ENCODE results near the gene FER.

Gene FER

DNA sequence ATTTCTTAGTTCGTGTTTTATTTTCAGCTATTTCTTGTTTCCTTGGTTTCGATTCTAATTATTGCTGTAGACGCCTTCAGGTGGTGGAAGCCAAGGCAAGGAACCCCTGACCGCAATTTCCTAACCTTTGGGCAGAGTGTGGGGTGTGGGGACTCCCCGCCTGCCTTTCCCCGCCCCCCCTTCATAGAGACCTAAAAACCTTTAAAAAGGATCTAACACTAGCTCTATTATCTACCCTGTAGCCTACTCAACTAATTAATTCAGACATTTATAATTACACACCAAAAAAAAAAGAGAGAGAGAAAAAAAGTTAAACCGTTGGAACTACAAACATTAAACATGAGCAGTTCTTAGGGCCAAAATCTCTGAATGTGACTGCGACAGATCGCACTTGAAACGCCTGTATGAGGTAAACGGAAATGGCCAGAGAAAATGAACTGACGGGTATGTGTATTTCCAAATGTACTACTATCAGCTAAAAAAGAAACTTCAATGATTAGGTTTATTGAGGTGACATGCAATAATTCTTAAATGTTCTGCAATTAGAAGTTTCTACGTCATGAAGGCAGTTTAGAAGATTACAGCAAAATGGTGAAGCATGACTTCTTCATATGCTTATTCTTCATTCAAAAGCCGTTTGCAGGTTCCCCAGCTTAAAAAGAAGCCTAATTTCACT is 19.0 kb upstream of the FER start:
- peak in 1 of 2 experiments; percentile 15 for DNase-seq (ENCODE audit: low read depth in 1 of 2, low spot score in 1 of 2)
- TF ChIP-seq JUND (IDR thresholded peaks at IDR 0.05; ENCODE audit: low read depth) = no peak
- in situ Hi-C loops (cut with HindIII; ENCODE audit: low pct_unique_long_range_greater_than_20kb, low sequenced_read_pairs) = no loop called here

DNA sequence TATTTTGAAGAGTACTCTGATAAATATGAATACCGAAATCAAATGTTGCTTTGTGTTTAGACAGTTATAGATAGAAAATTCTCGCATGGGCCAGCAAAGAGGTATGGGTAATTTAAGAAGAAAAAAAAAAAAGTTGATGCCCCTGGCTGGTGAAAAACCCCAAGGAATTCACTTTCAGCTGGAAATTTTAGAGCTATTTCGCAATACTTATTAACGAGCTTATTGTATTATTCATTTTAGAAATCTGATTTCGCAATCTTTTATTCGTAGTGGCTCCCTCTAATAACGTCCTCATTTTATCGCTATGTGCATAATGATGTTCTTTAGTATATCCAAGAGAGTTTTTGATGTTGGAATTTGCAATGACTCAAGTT is 18.5 kb upstream of the FER start:
- in situ Hi-C loops (cut with HindIII; ENCODE audit: low pct_unique_long_range_greater_than_20kb, low sequenced_read_pairs) = no loop called here
- TF ChIP-seq JUND (IDR thresholded peaks at IDR 0.05; ENCODE audit: low read depth) = no peak
- DNase-seq (ENCODE audit: low read depth in 1 of 2, low spot score in 1 of 2) = no peak

DNA sequence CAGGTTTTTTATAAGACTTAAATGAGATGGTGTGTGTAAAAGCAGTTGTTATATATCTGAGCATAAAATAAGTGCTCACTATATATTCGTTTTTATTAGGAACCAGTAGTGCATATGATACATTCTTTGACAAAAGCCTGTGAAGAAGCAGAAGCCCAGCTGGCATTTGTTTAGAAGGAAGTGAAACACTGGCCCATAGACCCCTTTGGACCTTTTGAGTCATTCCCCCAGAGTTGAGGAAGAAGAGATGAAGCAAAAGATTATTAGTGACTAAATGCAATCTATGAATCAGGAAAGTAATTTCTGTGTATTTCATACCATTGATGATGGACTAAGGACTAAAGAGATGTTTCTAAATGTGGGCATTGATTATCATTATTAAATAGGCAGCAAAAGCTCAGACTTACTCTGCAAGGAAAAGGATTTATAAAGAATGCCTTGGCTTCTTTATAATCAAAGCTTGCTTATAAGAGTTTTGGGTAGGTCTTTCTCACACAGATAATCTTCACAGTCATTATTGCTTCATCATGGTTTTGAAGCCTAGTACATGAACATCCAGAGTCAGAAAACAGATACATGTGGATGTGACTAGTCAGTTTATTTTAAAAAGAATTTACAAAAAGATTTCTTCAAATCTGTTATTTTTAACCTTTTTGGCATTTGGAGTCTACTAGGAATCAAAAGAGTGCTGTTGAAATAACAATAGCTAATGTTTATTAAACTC is 16.9 kb upstream of the FER start:
- in situ Hi-C loops (cut with HindIII; ENCODE audit: low pct_unique_long_range_greater_than_20kb, low sequenced_read_pairs) = no loop called here
- DNase-seq (ENCODE audit: low read depth in 1 of 2, low spot score in 1 of 2) = no peak
- no peak for TF ChIP-seq JUND (IDR thresholded peaks at IDR 0.05; ENCODE audit: low read depth)

DNA sequence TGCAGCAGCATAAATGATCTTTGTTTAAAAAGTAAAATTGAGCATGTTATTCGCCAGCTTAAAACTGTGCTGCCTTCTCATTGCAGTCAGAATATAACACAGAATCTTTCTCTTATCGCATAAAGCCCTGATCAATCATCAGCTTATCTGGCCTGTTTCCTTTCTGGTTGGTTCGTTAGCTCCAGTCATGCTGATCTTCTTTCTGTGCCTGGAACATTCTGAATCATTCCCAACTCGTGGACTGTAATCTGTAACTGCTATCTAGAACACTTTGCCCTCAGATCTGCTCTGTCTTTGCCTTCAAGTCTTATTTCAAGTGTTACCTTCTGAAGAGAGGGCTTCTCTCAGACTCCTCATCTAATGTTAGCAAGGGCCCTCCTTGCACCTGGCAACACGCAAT is 11.9 kb upstream of the FER start:
- DNase-seq (ENCODE audit: low read depth in 1 of 2, low spot score in 1 of 2) = no peak
- TF ChIP-seq JUND (IDR thresholded peaks at IDR 0.05; ENCODE audit: low read depth) = no peak
- in situ Hi-C loops (cut with HindIII; ENCODE audit: low pct_unique_long_range_greater_than_20kb, low sequenced_read_pairs) = no loop called here

DNA sequence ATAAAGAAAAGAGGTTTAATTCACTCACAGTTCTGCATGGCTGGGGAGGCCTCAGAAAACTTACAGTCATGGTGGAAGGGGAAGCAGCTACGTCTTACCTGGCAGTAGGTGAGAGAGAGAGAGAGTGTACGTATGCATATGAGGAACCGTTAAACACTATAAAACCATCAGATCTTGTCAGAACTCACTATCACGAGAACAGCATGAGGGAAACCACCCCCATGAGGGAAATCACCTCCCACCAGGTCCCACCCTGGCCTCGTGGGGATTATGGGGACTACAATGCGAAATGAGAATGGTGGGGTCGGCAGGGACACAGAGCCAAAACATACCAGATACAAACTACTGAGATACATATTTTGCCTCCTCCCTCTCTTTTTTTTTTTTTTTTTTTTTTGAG is 10.8 kb upstream of the FER start:
- DNase-seq (ENCODE audit: low read depth in 1 of 2, low spot score in 1 of 2) = no peak

DNA sequence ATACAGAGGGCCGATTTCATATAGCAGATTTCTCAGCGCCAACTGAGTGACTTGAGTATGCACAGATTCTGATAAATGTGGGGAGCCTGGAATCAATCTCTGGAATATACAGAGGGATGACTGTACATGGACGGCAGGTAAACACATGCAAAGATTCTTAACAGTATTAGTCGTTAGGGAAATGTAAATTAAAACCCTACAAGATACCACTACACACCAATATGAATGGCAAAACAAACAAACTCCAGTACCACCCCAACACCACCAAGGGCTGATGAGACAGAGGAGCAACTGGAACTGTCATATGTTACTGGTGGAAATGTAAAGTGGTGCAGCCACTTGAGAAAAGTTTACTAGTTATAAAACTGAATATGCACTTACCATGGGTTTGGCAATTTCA is 8.3 kb upstream of the FER start:
- in situ Hi-C loops (cut with HindIII; ENCODE audit: low pct_unique_long_range_greater_than_20kb, low sequenced_read_pairs) = no loop called here
- DNase-seq (ENCODE audit: low read depth in 1 of 2, low spot score in 1 of 2) = no peak

More for the DNA sequence above, 10.8 kb upstream of the FER start:
- no peak for TF ChIP-seq JUND (IDR thresholded peaks at IDR 0.05; ENCODE audit: low read depth)
- in situ Hi-C loops (cut with HindIII; ENCODE audit: low pct_unique_long_range_greater_than_20kb, low sequenced_read_pairs) = no loop called here

DNA sequence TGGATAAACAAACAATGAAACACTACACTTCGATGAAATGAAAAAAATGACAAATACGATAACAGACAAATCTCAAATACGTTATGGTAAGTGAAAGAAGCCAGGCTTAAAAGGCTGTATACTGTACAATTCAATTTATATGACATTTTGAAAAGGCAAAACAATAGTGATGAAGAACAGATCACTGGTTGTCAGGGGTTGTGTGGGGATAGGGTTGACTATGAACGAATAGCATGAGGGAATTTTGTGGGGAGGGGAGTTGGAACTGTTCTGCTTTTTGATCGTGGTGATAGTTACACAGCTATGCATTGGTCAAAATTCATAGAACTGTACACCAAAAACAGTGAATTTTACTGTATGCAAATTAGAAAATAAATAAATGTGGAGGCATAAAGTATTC is 7.8 kb upstream of the FER start:
- in situ Hi-C loops (cut with HindIII; ENCODE audit: low pct_unique_long_range_greater_than_20kb, low sequenced_read_pairs) = no loop called here
- DNase-seq (ENCODE audit: low read depth in 1 of 2, low spot score in 1 of 2) = no peak
- TF ChIP-seq JUND (IDR thresholded peaks at IDR 0.05; ENCODE audit: low read depth) = no peak

More for the DNA sequence above, 8.3 kb upstream of the FER start:
- no peak for TF ChIP-seq JUND (IDR thresholded peaks at IDR 0.05; ENCODE audit: low read depth)

DNA sequence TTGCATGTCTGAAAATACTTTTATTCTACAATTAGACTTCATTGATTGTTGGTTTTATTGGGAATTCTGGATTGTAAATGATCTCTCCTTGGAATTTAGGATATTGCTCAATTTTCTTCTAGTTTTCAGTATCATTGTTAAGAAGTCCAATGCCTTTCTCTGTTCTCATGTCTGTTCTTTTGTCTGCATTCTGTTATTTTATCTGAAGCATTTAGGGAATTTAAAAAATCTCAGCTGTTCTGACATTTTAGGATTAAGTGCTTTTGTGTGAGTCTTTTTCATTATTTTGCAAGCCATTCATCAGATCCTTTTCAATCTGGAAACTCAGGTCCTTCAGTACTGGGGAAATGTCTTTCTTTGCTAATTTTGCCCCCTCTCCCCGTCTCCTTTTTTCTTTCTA is 4.4 kb upstream of the FER start:
- TF ChIP-seq JUND (IDR thresholded peaks at IDR 0.05; ENCODE audit: low read depth) = no peak
- in situ Hi-C loops (cut with HindIII; ENCODE audit: low pct_unique_long_range_greater_than_20kb, low sequenced_read_pairs) = no loop called here
- DNase-seq (ENCODE audit: low read depth in 1 of 2, low spot score in 1 of 2) = no peak

DNA sequence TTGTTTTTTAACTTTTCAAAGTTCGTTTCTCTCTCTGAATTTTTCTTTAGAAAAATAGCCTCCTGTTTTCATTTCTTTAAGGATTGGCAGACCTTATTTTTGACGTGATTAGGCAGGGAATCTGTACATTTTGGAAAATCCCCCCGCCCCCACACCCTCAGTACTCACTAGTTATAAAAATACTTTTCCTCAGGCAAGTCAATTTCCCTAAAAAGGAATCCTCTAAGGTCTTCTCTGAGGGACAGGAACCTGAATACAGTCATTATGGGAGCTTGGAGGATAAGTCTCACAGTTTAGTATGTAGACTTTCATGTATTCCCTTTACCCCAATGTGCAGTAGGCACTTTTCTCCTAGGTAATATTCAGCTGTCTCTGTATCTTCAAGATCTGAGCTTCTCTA is 3.9 kb upstream of the FER start:
- in situ Hi-C loops (cut with HindIII; ENCODE audit: low pct_unique_long_range_greater_than_20kb, low sequenced_read_pairs) = no loop called here
- no peak for DNase-seq (ENCODE audit: low read depth in 1 of 2, low spot score in 1 of 2)
- TF ChIP-seq JUND (IDR thresholded peaks at IDR 0.05; ENCODE audit: low read depth) = no peak

DNA sequence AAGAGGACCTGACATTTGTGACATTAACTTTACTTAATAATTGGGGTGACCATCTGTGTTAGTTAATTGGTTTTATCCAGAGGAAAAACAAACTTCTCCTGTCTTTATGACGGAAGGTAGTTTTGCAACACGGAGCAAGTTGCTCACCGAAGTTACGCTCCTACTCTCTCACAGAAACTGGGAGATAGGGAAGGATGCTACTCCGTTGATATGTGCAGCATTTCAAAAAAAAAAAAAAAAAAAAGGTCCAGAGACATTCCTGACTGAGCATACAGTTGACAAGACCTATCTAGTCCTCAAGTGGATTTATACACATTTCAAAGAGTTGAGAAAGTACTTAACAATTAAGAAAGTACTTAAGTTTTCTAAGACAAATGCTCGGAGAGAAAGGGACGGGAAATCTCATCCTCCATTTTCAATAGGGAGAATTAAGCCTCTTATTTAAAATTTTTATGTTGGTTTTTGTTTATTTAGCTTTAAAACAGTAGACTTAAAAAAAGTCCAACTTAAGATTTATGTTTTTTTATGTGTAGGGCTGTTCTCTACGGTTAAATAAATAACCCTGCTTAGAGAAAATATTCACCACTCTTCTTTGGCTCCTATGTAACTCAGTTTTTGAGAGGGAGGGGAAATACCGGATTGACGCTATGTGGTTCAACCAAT is 455 bp upstream of the FER start:
- TF ChIP-seq JUND (IDR thresholded peaks at IDR 0.05; ENCODE audit: low read depth) = no peak
- no peak for DNase-seq (ENCODE audit: low read depth in 1 of 2, low spot score in 1 of 2)
- in situ Hi-C loops (cut with HindIII; ENCODE audit: low pct_unique_long_range_greater_than_20kb, low sequenced_read_pairs) = no loop called here

DNA sequence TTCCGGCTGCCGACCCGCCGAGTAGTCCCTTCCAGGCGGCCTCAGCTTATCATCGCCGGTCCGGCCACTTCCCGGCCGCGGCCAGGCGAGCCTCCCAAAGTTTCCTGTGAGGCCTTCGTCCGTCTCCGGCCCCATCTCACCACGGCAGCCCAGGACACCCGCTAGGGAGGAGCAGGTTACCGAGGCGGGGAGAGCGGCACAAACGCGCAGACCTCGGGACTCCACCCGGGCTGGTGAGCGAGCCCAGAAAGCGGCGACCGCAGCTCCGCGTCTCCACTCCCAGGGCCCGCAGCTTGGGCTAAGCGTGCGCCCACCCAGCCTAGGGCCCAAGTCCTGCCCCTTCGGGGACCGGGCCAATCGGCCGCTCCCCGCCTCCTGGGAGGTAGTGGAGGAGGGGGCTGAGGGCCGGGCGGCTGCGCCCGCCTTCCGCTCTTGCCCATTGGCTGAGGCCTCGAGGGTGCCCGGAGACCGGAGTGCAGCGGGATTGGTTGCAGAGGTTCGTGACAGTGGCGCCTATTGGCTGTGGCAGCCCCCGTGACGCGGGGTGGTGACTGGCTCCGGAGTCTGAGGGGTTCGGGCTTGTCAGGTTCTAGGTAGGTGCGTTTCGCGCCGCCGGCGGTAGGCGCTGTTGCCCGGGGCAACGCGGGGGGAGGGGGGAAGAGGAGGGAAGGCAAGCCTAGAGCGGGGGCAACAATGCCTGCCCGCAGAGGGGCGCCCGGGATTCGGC is 867 bp downstream of the FER start:
- no peak for TF ChIP-seq JUND (IDR thresholded peaks at IDR 0.05; ENCODE audit: low read depth)
- in situ Hi-C loops (cut with HindIII; ENCODE audit: low pct_unique_long_range_greater_than_20kb, low sequenced_read_pairs) = no loop called here
- peak; percentile 91 to 99 for DNase-seq (ENCODE audit: low read depth in 1 of 2, low spot score in 1 of 2)

DNA sequence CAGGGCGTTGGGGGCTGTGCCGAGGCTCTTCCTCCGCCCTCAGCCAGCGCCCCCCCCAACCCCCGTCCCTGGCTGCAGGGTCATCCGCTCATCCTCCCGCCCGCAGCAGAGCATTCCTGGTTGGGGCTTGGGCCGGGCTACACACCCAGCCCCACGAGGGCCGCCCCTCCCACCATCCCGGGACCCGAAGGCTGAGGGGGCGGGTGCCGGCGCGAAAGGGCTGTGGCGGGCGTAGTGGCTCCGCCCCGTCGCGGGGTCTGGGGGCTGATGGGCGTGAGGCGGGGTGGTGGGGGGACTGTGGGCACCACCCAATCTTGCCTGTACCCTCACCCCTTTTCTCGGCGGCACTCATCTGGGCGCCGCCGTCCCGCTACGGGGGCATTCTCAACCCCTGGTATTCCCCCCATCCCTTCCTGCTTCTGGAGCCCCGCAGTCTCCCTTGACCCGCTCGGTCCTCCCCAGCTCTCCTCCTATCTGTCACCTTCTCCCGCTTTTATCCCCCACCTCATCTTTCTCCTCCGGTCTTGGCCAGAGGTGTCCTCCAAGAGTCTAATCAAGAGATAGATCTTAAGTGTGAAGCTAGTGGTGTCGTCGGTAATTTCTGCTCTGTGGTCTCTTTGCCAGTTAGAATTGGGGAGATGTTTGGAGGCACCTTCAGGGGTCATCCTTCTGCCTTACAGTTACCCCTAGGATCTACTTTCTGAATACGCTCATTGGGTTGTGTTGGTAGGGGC is 1.6 kb downstream of the FER start:
- no peak for TF ChIP-seq JUND (IDR thresholded peaks at IDR 0.05; ENCODE audit: low read depth)
- DNase-seq (ENCODE audit: low read depth in 1 of 2, low spot score in 1 of 2) = peak in 1 of 2 experiments; percentile 12
- in situ Hi-C loops (cut with HindIII; ENCODE audit: low pct_unique_long_range_greater_than_20kb, low sequenced_read_pairs) = no loop called here
